ENCODE data around the gene ZNF74.
"Not testable (repeated sequence)": the region's sequence is repeated elsewhere in the genome, so short reads cannot be mapped to it uniquely, and the experiment has no call there.

The ZNF74 gene

GRCh38 chr22:20401376-20402014 lies 7.5 kb downstream of the ZNF74 start:
- DNase-seq, result no peak

- DNase-seq, result no peak
Observed at GRCh38 chr22:20402960-20403778, 9.2 kb downstream of the ZNF74 start.

- no peak for DNase-seq
Observed at GRCh38 chr22:20403779-20404140, 9.8 kb downstream of the ZNF74 start.

- DNase-seq, result no peak
Observed at GRCh38 chr22:20404881-20405280, 10.9 kb downstream of the ZNF74 start.

GRCh38 chr22:20405291-20405930 lies 11.5 kb downstream of the ZNF74 start:
- no peak for DNase-seq

- no peak for DNase-seq
Observed at GRCh38 chr22:20405931-20406685, 12.2 kb downstream of the ZNF74 start.

GRCh38 chr22:20406686-20407408 lies 12.9 kb downstream of the ZNF74 start:
- no peak for DNase-seq

GRCh38 chr22:20407829-20408228 lies 13.9 kb downstream of the ZNF74 start:
- DNase-seq, result no peak

- DNase-seq, result no peak
Observed at GRCh38 chr22:20408891-20409290, 14.9 kb downstream of the ZNF74 start.

GRCh38 chr22:20409385-20409784 lies 15.4 kb downstream of the ZNF74 start:
- DNase-seq, result not testable (repeated sequence)

- no peak for DNase-seq
Observed at GRCh38 chr22:20412474-20413216, 18.7 kb downstream of the ZNF74 start.

- no peak for DNase-seq
Observed at GRCh38 chr22:20413217-20414058, 19.5 kb downstream of the ZNF74 start.

GRCh38 chr22:20414059-20414440 lies 20.1 kb downstream of the ZNF74 start:
- DNase-seq, result no peak

- no peak for DNase-seq
Observed at GRCh38 chr22:20414450-20414849, 20.5 kb downstream of the ZNF74 start.

- not testable (repeated sequence) for DNase-seq
Observed at GRCh38 chr22:20415241-20415640, 21.3 kb downstream of the ZNF74 start.

GRCh38 chr22:20415699-20416098 lies 21.7 kb downstream of the ZNF74 start:
- not testable (repeated sequence) for DNase-seq

- DNase-seq, result no peak
Observed at GRCh38 chr22:20418211-20418788, 24.3 kb downstream of the ZNF74 start.

GRCh38 chr22:20419664-20419951 lies 25.7 kb downstream of the ZNF74 start:
- no peak for DNase-seq

GRCh38 chr22:20420157-20420842 lies 26.3 kb downstream of the ZNF74 start:
- no peak for DNase-seq

GRCh38 chr22:20421507-20421874 lies 27.5 kb downstream of the ZNF74 start:
- DNase-seq, result no peak
